Gastrocnemius medialis (tissue), 4 donors: Measurements from ENCODE around the gene ADAM12. TPM values are rescaled to one million over a fixed set of nuclear protein-coding genes. Genes with fewer than 3 reads are reported as not detected.

Source experiments
- ATAC-seq, 2 donors: fragments of 150-250 bp; one replicate each; pipeline ENCODE4 v1.9.1; 2016
- DNase-seq, 2 donors: peaks; one replicate each; pipeline ENCODE4 v3.0.0-alpha.2; 2019
- H3K27ac ChIP-seq, 4 donors: fragments of 200-600 bp; sonication (generic); 1 replicate in 1 of 4; 2 replicates in 3 of 4; pipeline ENCODE4 v1.5.1; 2016 to 2018; ENCODE audit warnings: mild to moderate bottlenecking in 2 of 4, moderate library complexity in 1 of 4
- H3K27me3 ChIP-seq, 3 donors: fragments of 200-600 bp; sonication (generic) in 2 of 3; 1 replicate in 1 of 3; 2 replicates in 2 of 3; pipeline versions ENCODE4 v1.5.1 to v1.6.0; 2016 to 2019; ENCODE audit warnings: mild to moderate bottlenecking in 1 of 3, moderate library complexity in 1 of 3
- H3K36me3 ChIP-seq, 2 donors: fragments of 200-600 bp; sonication (generic) in 1 of 2; one replicate each; pipeline ENCODE4 v1.5.1; 2017 to 2018
- H3K4me1 ChIP-seq, 2 donors: fragments of 200-600 bp; sonication (generic) in 1 of 2; one replicate each; pipeline ENCODE4 v1.5.1; 2016 to 2017; ENCODE audit warnings: mild to moderate bottlenecking in 2 of 2
- H3K4me3 ChIP-seq, 4 donors: fragments of 200-600 bp; sonication (generic) in 3 of 4; 1 replicate in 1 of 4; 2 replicates in 3 of 4; pipeline ENCODE4 v1.5.1; 2016 to 2019; ENCODE audit warnings: mild to moderate bottlenecking in 2 of 4
- H3K9me3 ChIP-seq, 3 donors: fragments of 200-600 bp; sonication (generic) in 2 of 3; 1 replicate in 1 of 3; 2 replicates in 2 of 3; pipeline ENCODE4 v1.5.1; 2016 to 2019
- CTCF ChIP-seq, 5 experiments: fragments of 450-650 bp in 3 of 5; fragments of 200-600 bp in 2 of 5; sonication (generic) in 2 of 5; IDR thresholded peaks in 4 of 5; conservative IDR thresholded peaks in 1 of 5; 1 replicate in 4 of 5; 2 replicates in 1 of 5; pipeline ENCODE4 v1.5.1; 2016 to 2019; ENCODE audit warnings: antibody characterized with exemption in 5 of 5, mild to moderate bottlenecking in 3 of 5, moderate library complexity in 3 of 5
- POLR2A ChIP-seq, 2 donors: fragments of 450-650 bp; IDR thresholded peaks; one replicate each; pipeline ENCODE4 v1.6.1; 2017; ENCODE audit warnings: antibody characterized with exemption in 2 of 2, mild to moderate bottlenecking in 2 of 2, moderate library complexity in 2 of 2
- in situ Hi-C, 4 donors: fragments of 200-750 bp; cut with MboI; loops; one replicate each; pipeline versions ENCODE4 v1.15.0 to v1.8.0; 2017; ENCODE audit warnings: low sequenced_read_pairs in 4 of 4
- intact Hi-C: fragments of 100-400 bp; cut with DNase I; formaldehyde crosslinking; loops from one replicate; pipeline ENCODE4 v1.15.1; 2023; ENCODE audit warnings: low total_unique reads
- total RNA-seq, 4 donors: library from RNA; depleted of rRNA; stranded (reverse); fragments of >200 nt; gene quantifications; one replicate each; pipeline versions ENCODE4 v1.1.0 to v1.2.3, GENCODE V29; 2016

ADAM12 gene
- total RNA-seq, 4 donors from 2014 or later = 0.10 TPM; not detected in 3

- intact Hi-C loops (no loop called here), in situ Hi-C loops (no loop called here)
Measured at GRCh38 chr10:126075009-126075408, 313.3 kb downstream of the ADAM12 start.

GRCh38 chr10:126074291-126074690, 314.0 kb downstream of the ADAM12 start:
- in situ Hi-C loops (no loop called here), intact Hi-C loops (no loop called here)

More at GRCh38 chr10:126075009-126075408, 313.3 kb downstream of the ADAM12 start:
- no peak overlapping the region for H3K27ac ChIP-seq
- no peak for DNase-seq
- no peaks in the 10 kb centered on the region for H3K27me3 ChIP-seq
- TF ChIP-seq CTCF (IDR thresholded peaks at IDR 0.05 in 4 of 5, conservative IDR thresholded peaks at IDR 0.05 in 1 of 5) (no peak), POLR2A (IDR thresholded peaks at IDR 0.05) (no peak)
- H3K9me3 ChIP-seq = no peaks in the 10 kb centered on the region
- ATAC-seq = no peak
- no peaks in the 10 kb centered on the region for H3K4me1 ChIP-seq
- H3K4me3 ChIP-seq = no peak overlapping the region
- H3K36me3 ChIP-seq = no peaks in the 10 kb centered on the region

GRCh38 chr10:126073606-126074005, 314.7 kb downstream of the ADAM12 start:
- DNase-seq = no peak
- Histone ChIP-seq H3K4me3 (no peak overlapping the region), H3K27me3 (no peaks in the 10 kb centered on the region), H3K27ac (no peak overlapping the region), H3K9me3 (no peaks in the 10 kb centered on the region), H3K36me3 (no peaks in the 10 kb centered on the region), H3K4me1 (no peaks in the 10 kb centered on the region)
- intact Hi-C loops = no loop called here
- TF ChIP-seq CTCF (IDR thresholded peaks at IDR 0.05 in 4 of 5, conservative IDR thresholded peaks at IDR 0.05 in 1 of 5) = no peak
- in situ Hi-C loops = no loop called here
- ATAC-seq = no peak

More at GRCh38 chr10:126074291-126074690, 314.0 kb downstream of the ADAM12 start:
- H3K4me3 ChIP-seq = no peak overlapping the region
- ATAC-seq (no peak), DNase-seq (no peak)
- H3K27me3 ChIP-seq = no peaks in the 10 kb centered on the region
- no peaks in the 10 kb centered on the region for H3K4me1 ChIP-seq
- no peak overlapping the region for H3K27ac ChIP-seq
- TF ChIP-seq POLR2A (IDR thresholded peaks at IDR 0.05) = no peak
- no peak for TF ChIP-seq CTCF (IDR thresholded peaks at IDR 0.05 in 4 of 5, conservative IDR thresholded peaks at IDR 0.05 in 1 of 5)
- no peaks in the 10 kb centered on the region for H3K36me3 ChIP-seq
- no peaks in the 10 kb centered on the region for H3K9me3 ChIP-seq

GRCh38 chr10:126072622-126073021, 315.7 kb downstream of the ADAM12 start:
- Histone ChIP-seq H3K27me3 (no peaks in the 10 kb centered on the region), H3K27ac (no peak overlapping the region), H3K9me3 (no peaks in the 10 kb centered on the region), H3K4me1 (no peaks in the 10 kb centered on the region), H3K4me3 (no peak overlapping the region), H3K36me3 (no peaks in the 10 kb centered on the region)
- no peak for DNase-seq
- in situ Hi-C loops (no loop called here), intact Hi-C loops (no loop called here)
- TF ChIP-seq CTCF (IDR thresholded peaks at IDR 0.05 in 4 of 5, conservative IDR thresholded peaks at IDR 0.05 in 1 of 5) = no peak
- no peak for TF ChIP-seq POLR2A (IDR thresholded peaks at IDR 0.05)
- ATAC-seq = no peak
